Endothelial cell of umbilical vein (primary cell): ENCODE results near the gene EFS.

Experiments
- EZH2 ChIP-seq: IDR thresholded peaks from 2 replicates; pipeline ENCODE4 v1.6.1; 2012; ENCODE audit warnings: borderline replicate concordance, low read depth, mild to moderate bottlenecking, moderate library complexity, low read length, inconsistent platforms; ENCODE audit not compliant: severe bottlenecking
- FOS ChIP-seq: IDR thresholded peaks from 2 replicates; pipeline ENCODE4 v1.6.1; 2011; ENCODE audit warnings: mild to moderate bottlenecking, low read length, moderate library complexity, borderline replicate concordance; ENCODE audit not compliant: insufficient read depth
- GATA2 ChIP-seq: IDR thresholded peaks from 2 replicates; pipeline ENCODE4 v1.7.0; 2011; ENCODE audit warnings: low read depth, mild to moderate bottlenecking, moderate library complexity, mixed read lengths, low read length; ENCODE audit not compliant: insufficient read length, insufficient read depth
- JUN ChIP-seq: IDR thresholded peaks from 2 replicates; pipeline ENCODE4 v1.6.1; 2011; ENCODE audit warnings: borderline replicate concordance, low read depth; ENCODE audit not compliant: insufficient read length, insufficient read depth
- MYC ChIP-seq: IDR thresholded peaks from one replicate; pipeline ENCODE4 v1.6.1; 2011; ENCODE audit warnings: mild to moderate bottlenecking, low read depth, low read length
- POLR2A ChIP-seq: IDR thresholded peaks from 2 replicates; pipeline ENCODE4 v1.6.1; 2012; ENCODE audit warnings: low read depth, mild to moderate bottlenecking, control low read depth, low read length
- POLR2AphosphoS5 ChIP-seq: IDR thresholded peaks from 2 replicates; pipeline ENCODE4 v1.6.1; 2012; ENCODE audit warnings: low read depth, mild to moderate bottlenecking, control low read depth, low read length, moderate library complexity; ENCODE audit not compliant: insufficient read depth
- TF ChIP-seq, protein P1 (sequence below), 2 donors: IDR thresholded peaks; 1 replicate in 1 of 2; 2 replicates in 1 of 2; pipeline ENCODE4 v1.5.1; 2011; ENCODE audit warnings: low read length in 2 of 2, mild to moderate bottlenecking in 2 of 2, moderate library complexity in 2 of 2, control low read depth in 1 of 2, inconsistent platforms in 1 of 2, low read depth in 1 of 2; ENCODE audit not compliant: insufficient read depth in 1 of 2; ENCODE audit errors: extremely low read depth in 1 of 2
- TF ChIP-seq, protein P2 (sequence below): IDR thresholded peaks from 2 replicates; pipeline ENCODE4 v1.6.1; 2011; ENCODE audit not compliant: insufficient read depth, insufficient read length

DNA sequence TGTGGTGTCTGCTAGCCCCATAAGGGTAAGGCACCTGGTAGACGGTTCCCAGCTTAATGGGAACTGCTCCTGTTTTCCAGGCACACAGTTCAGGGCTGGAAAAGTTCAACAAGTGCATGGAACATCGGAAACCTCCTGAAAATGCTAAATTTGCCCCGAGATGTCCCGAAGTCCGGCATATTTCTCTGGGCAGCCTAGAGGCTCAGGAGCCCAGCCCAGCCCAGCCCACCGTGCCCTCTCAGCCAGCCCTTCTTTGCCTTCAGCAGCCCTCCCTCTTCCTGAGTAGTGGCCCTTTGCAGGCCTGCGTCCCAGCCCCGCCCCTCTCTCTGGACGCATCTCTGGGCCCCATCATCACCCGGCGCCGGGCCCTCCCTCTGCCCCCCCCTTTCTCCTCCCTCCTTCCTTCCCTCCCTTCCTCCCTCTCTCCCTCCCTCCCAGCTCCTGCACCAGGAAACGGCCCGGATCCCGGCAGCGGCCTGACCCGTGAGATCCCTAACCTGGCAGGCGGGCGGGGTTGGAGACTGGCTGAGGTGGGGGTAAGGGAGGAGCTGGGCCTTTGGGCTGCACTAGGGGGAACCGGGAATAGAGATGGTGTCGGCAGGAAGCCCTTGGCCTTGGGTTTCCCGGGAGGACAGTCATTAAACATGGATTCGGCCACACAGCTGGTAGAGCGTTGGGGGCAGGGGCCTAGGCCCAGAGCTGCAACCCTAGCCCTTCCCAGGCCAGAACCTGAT, 58.4 kb downstream of the EFS start, which contains the start of gene BCL2L2:
- TF ChIP-seq, protein P1, sequence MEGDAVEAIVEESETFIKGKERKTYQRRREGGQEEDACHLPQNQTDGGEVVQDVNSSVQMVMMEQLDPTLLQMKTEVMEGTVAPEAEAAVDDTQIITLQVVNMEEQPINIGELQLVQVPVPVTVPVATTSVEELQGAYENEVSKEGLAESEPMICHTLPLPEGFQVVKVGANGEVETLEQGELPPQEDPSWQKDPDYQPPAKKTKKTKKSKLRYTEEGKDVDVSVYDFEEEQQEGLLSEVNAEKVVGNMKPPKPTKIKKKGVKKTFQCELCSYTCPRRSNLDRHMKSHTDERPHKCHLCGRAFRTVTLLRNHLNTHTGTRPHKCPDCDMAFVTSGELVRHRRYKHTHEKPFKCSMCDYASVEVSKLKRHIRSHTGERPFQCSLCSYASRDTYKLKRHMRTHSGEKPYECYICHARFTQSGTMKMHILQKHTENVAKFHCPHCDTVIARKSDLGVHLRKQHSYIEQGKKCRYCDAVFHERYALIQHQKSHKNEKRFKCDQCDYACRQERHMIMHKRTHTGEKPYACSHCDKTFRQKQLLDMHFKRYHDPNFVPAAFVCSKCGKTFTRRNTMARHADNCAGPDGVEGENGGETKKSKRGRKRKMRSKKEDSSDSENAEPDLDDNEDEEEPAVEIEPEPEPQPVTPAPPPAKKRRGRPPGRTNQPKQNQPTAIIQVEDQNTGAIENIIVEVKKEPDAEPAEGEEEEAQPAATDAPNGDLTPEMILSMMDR (IDR thresholded peaks at IDR 0.05; ENCODE audit: extremely low read depth in 1 of 2, insufficient read depth in 1 of 2, low read depth in 1 of 2, low read length in 2 of 2) = no peak
- TF ChIP-seq POLR2AphosphoS5 (peak; percentile 80), JUN (no peak), POLR2A (peak; percentile 75), EZH2 (no peak), FOS (no peak), MYC (no peak), GATA2 (no peak)
- TF ChIP-seq, protein P2, sequence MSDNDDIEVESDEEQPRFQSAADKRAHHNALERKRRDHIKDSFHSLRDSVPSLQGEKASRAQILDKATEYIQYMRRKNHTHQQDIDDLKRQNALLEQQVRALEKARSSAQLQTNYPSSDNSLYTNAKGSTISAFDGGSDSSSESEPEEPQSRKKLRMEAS = no peak
